KMS-11 (cell line): Measurements from ENCODE around the gene SNF8.
"Not testable (repeated sequence)": the region's sequence is repeated elsewhere in the genome, so short reads cannot be mapped to it uniquely, and the experiment has no call there.

Source experiments
- H2AFZ ChIP-seq: fragments of 200-600 bp; sonication (generic); 2 replicates; pipeline ENCODE4 v1.6.1; 2016; ENCODE audit warnings: antibody characterized with exemption, mixed run types, low read depth
- H3K27ac ChIP-seq: fragments of 200-600 bp; sonication (generic); 2 replicates; pipeline ENCODE4 v1.6.1; 2016; ENCODE audit warnings: mild to moderate bottlenecking, mixed run types
- H3K27me3 ChIP-seq: fragments of 200-600 bp; sonication (generic); 2 replicates; pipeline ENCODE4 v1.6.1; 2017; ENCODE audit warnings: mild to moderate bottlenecking, low read depth, mixed run types, moderate library complexity; ENCODE audit not compliant: insufficient read depth
- H3K36me3 ChIP-seq: fragments of 200-600 bp; sonication (generic); 2 replicates; pipeline ENCODE4 v1.6.1; 2017; ENCODE audit warnings: mild to moderate bottlenecking, mixed run types; ENCODE audit not compliant: insufficient read depth
- H3K4me1 ChIP-seq: fragments of 200-600 bp; sonication (generic); 2 replicates; pipeline ENCODE4 v1.6.1; 2016; ENCODE audit warnings: mild to moderate bottlenecking, low read depth, mixed run types; ENCODE audit not compliant: poor library complexity, severe bottlenecking
- H3K4me2 ChIP-seq: fragments of 200-600 bp; sonication (generic); 2 replicates; pipeline ENCODE4 v1.7.0; 2016; ENCODE audit warnings: mild to moderate bottlenecking, mixed run types
- H3K4me3 ChIP-seq: fragments of 200-600 bp; sonication (generic); IDR thresholded peaks from 2 replicates; pipeline ENCODE4 v1.6.1; 2017; ENCODE audit warnings: low read depth, low read length, mixed read lengths; ENCODE audit not compliant: insufficient read depth
- H3K79me2 ChIP-seq: fragments of 200-600 bp; sonication (generic); 2 replicates; pipeline ENCODE4 v1.6.1; 2016; ENCODE audit warnings: low read depth, mixed run types; ENCODE audit not compliant: insufficient read depth
- H3K9ac ChIP-seq: fragments of 200-600 bp; sonication (generic); 2 replicates; pipeline ENCODE4 v1.6.1; 2016; ENCODE audit warnings: mild to moderate bottlenecking, mixed run types
- H4K20me1 ChIP-seq: fragments of 200-600 bp; sonication (generic); 2 replicates; pipeline ENCODE4 v1.6.1; 2016; ENCODE audit warnings: mild to moderate bottlenecking, mixed run types; ENCODE audit not compliant: insufficient read depth
- CTCF ChIP-seq: fragments of 200-600 bp; sonication (generic); conservative IDR thresholded peaks from 2 replicates; pipeline ENCODE4 v1.6.1; 2017; ENCODE audit warnings: low read depth, mild to moderate bottlenecking, antibody characterized with exemption, low read length, moderate library complexity, mixed read lengths

Gene SNF8

GRCh38 chr17:48951572-48951971 lies 6.9 kb upstream of the SNF8 start:
- no peak overlapping the region for H3K4me2 ChIP-seq
- H3K36me3 ChIP-seq, result no peaks in the 10 kb centered on the region
- no peak overlapping the region for H3K27ac ChIP-seq
- no peak overlapping the region for H2AFZ ChIP-seq
- no peaks in the 10 kb centered on the region for H3K79me2 ChIP-seq
- peaks cover 17% of the 10 kb centered on the region for H3K4me1 ChIP-seq
- H4K20me1 ChIP-seq, result no peaks in the 10 kb centered on the region
- peaks cover 1% of the 10 kb centered on the region; the same call in 1 of the 2 replicates for H3K27me3 ChIP-seq
- TF ChIP-seq CTCF, result no peak
- no peak overlapping the region for H3K4me3 ChIP-seq
- H3K9ac ChIP-seq, result no peak overlapping the region

GRCh38 chr17:48945261-48945651 lies 614 bp upstream of the SNF8 start:
- Histone ChIP-seq H2AFZ (peak overlapping the region; percentile 96), H3K4me1 (peaks cover 22% of the 10 kb centered on the region), H3K79me2 (peaks cover 13% of the 10 kb centered on the region), H3K4me2 (peak overlapping the region; percentile 95), H3K27ac (peak overlapping the region; percentile 73), H3K9ac (peak overlapping the region; percentile 67)
- H4K20me1 ChIP-seq, H3K27me3 ChIP-seq, H3K4me3 ChIP-seq, H3K36me3 ChIP-seq: not testable (repeated sequence)

DNA sequence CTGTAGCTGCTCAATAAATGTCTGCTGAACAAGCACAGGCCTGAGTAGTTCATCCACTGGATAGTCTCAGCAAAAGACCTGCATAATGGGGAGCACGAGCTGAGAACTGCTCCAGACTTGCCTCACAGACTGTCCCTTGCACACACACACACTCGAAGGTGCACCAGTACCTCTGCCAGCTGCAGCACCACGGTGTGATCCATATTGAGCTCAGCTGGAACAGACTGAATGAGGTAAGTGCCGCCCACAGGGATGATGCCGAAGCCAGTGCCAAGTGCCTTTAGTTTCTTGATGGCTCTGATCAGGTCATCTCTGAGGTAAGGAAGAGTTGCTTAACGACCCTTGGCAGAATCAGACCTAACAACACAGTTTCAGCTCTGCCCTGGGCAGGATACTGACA lies 11.6 kb downstream of the SNF8 start:
- Histone ChIP-seq H3K79me2 (no peaks in the 10 kb centered on the region; the same call in 1 of the 2 replicates), H3K36me3 (peaks cover 3% of the 10 kb centered on the region; the same call in 1 of the 2 replicates), H3K27me3 (no peaks in the 10 kb centered on the region), H3K27ac (no peak overlapping the region), H3K4me2 (no peak overlapping the region), H3K4me3 (no peak overlapping the region), H3K4me1 (no peaks in the 10 kb centered on the region), H3K9ac (no peak overlapping the region), H2AFZ (no peak overlapping the region), H4K20me1 (no peaks in the 10 kb centered on the region)
- no peak for TF ChIP-seq CTCF

GRCh38 chr17:48930435-48930873 lies 14.2 kb downstream of the SNF8 start:
- Histone ChIP-seq H4K20me1 (no peaks in the 10 kb centered on the region), H3K36me3 (no peaks in the 10 kb centered on the region; the same call in 1 of the 2 replicates), H3K79me2 (no peaks in the 10 kb centered on the region; the same call in 1 of the 2 replicates), H3K27me3 (no peaks in the 10 kb centered on the region), H3K4me3 (no peak overlapping the region), H2AFZ (no peak overlapping the region), H3K27ac (no peak overlapping the region), H3K4me2 (no peak overlapping the region), H3K9ac (no peak overlapping the region), H3K4me1 (no peaks in the 10 kb centered on the region)
- no peak for TF ChIP-seq CTCF

GRCh38 chr17:48929812-48930165 lies 14.9 kb downstream of the SNF8 start:
- H3K4me3 ChIP-seq, result no peak overlapping the region
- no peaks in the 10 kb centered on the region for H3K27me3 ChIP-seq
- H3K4me1 ChIP-seq, result no peaks in the 10 kb centered on the region
- no peak overlapping the region for H2AFZ ChIP-seq
- H3K27ac ChIP-seq, result no peak overlapping the region
- no peaks in the 10 kb centered on the region for H4K20me1 ChIP-seq
- H3K79me2 ChIP-seq, result no peaks in the 10 kb centered on the region; the same call in 1 of the 2 replicates
- no peak overlapping the region for H3K4me2 ChIP-seq
- no peaks in the 10 kb centered on the region; the same call in 1 of the 2 replicates for H3K36me3 ChIP-seq
- no peak for TF ChIP-seq CTCF
- H3K9ac ChIP-seq, result no peak overlapping the region
